Occipital lobe (tissue), 2 donors: ENCODE measurements around the gene SART3. TPM values are rescaled to one million over a fixed set of nuclear protein-coding genes. Genes with fewer than 3 reads are reported as not detected.
A peak's percentile ranks its signal among the peaks of the same experiment; 100 is the strongest.

ENCODE experiments used
- DNase-seq: peaks from one replicate; lab custom pipeline; 2025; lab: John Stamatoyannopoulos, UW
- total RNA-seq: library from RNA; depleted of rRNA; stranded (reverse); fragments of >200 nt; gene quantifications from one replicate; pipeline ENCODE4 v1.2.3, GENCODE V29; 2014

Gene SART3, protein sequence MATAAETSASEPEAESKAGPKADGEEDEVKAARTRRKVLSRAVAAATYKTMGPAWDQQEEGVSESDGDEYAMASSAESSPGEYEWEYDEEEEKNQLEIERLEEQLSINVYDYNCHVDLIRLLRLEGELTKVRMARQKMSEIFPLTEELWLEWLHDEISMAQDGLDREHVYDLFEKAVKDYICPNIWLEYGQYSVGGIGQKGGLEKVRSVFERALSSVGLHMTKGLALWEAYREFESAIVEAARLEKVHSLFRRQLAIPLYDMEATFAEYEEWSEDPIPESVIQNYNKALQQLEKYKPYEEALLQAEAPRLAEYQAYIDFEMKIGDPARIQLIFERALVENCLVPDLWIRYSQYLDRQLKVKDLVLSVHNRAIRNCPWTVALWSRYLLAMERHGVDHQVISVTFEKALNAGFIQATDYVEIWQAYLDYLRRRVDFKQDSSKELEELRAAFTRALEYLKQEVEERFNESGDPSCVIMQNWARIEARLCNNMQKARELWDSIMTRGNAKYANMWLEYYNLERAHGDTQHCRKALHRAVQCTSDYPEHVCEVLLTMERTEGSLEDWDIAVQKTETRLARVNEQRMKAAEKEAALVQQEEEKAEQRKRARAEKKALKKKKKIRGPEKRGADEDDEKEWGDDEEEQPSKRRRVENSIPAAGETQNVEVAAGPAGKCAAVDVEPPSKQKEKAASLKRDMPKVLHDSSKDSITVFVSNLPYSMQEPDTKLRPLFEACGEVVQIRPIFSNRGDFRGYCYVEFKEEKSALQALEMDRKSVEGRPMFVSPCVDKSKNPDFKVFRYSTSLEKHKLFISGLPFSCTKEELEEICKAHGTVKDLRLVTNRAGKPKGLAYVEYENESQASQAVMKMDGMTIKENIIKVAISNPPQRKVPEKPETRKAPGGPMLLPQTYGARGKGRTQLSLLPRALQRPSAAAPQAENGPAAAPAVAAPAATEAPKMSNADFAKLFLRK
- 66.0 TPM for total RNA-seq

DNA sequence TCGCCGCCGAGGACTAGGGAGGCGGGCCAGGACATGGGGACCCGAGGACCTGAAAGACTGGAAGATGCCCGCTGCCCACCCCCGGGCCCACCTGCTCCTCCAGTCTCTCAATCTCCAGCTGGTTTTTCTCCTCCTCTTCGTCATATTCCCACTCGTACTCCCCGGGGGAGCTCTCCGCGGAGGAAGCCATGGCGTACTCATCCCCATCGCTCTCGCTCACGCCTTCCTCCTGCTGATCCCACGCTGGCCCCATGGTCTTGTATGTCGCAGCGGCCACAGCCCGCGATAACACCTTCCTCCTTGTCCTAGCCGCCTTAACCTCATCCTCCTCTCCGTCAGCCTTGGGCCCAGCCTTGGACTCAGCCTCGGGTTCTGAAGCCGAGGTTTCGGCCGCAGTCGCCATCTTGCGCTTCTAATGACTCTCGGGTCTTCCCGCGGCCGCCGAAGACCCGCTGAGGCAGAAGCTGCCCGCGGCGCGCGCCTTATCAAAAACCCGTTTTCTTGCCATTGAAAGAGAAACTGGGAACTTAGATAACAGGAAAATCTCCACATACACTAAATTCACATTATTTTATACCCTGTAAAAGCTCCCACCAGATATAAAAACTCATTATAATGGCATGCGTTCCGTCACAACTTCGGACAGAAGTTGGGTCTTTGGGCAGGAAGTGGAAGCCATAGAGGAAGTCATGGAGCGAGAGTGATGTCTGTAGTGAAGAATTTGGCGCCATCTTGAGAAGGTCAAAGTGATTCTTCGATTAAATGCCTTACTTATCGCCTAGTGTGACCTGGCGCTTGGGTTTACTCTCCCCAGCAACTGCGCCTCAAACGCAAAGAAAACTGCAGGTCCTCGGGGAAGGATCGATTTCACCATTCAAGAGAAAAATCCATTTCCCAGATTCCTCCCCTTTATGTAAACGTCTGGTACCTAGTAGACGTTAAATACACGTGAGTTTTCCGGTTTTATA, at the start of gene SART3:
Gene SART3 (minus strand): TSS at position 422 of the 968 bp plus-strand sequence. CDS start 19 bp downstream, at position 403.
- DNase-seq, result peak; percentile 69

DNA sequence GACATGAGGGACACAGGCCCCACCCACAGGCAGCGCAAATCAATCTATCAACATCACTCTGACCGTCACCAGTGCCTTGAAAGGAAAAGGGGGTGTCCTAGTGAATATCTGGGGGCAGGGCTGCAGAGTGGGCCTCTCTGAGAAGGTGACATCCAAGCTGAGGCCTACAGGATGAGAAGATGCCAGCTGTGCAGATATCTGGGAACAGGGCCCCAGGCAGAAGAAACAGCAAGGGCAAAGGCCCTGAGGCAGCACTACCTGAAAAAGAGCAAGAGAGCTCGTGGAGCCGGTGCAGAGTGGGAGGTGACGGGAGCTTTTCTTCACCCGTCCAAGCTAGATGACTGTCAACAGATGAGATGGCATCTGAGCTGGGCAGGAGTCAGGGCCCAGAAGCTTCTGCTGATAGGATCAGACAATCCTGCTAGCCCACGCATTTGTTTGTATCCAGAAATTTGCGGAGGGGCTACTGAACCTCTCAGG, 49.4 kb upstream of the SART3 start:
- no peak for DNase-seq

DNA sequence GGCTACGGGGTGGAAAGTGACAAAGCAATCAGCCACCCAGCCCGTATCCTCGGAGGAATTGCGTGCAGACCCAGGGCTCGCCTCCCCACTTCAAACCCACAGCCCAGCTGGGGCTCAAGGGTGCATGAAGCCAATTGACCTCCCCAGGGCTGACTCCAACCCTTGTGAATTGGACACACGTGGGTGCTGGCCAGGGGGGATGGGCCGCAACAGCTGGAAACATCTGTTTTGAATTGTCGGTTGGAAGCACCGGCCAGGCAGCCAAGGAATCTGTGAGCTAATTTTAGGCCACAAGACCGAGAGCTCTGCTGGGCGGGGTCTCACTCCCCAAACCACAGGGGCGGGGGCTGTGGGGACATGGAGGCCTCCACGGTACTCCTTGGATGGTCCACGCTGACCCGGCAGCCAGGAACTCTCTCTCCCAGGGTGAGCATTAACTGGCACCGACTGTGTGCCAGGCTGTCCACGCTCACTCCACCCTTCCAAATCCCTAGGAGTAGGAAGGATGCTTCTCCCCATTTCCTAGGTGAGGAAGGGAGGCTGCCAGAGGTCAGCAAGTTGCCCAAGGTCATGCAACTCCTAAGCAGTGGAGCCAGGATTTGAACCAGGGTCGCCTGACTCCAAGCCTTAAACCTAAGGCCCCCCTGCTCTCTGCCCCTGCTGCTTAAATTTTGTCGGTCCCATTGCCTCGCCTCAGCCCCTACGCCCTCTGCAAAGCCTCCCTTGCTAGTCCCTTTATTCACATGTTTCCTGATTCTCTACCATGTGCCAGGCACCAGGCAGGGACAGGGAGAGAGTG, 48.8 kb upstream of the SART3 start:
- no peak for DNase-seq

DNA sequence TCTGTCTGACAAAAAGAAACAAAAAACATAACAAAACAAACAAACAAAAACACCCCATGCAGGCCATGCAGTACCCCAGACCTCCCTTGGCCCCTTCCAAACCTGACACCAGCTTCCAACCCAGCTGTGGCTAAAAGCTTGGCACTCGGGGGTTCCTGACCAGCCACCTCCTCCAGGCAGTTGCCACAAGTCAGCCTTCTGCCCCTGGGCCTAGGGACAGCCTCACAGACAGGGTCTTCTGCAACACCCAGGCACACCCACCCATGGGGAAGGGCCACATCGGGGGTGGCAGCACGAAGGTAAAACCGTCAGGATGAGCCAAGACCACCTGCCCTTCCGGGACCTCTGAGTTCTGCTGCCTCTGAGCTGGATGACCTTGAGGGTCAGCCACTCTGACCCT, 47.6 kb upstream of the SART3 start:
- no peak for DNase-seq

DNA sequence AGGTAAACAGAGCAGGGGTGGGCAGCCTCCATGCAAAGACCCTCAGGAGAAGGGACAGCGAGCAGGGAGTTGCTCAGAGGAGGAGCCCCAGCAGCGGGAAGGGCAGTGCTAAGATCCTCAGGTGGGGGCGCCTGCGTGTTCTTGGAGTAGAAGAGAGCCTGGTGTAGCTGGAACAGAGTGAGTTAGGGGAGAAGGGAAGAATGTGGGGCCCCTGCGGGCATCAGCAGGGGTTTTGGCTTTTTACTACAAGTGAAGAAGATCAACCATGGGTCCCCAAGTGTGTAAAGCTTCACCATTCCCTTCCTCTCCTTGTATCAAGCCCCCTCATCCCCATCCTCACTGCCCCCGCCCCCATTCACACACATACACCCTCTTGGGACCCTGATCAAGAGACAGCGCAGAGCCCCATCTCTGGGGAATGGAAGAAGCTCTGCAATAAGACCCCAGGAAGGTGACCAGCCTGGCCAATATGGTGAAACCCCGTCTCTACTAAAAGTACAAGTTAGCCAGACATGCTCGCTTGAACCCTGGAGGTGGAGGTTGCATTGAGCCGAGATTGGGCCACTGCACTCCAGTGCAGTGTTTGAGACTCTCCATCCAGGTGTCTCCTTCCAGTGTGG, 47.1 kb upstream of the SART3 start:
- DNase-seq, result no peak

- DNase-seq, result no peak
Measured at GRCh38 chr12:108606492-108606891, 45.5 kb upstream of the SART3 start.

GRCh38 chr12:108605690-108606406, 44.9 kb upstream of the SART3 start:
- no peak for DNase-seq

DNA sequence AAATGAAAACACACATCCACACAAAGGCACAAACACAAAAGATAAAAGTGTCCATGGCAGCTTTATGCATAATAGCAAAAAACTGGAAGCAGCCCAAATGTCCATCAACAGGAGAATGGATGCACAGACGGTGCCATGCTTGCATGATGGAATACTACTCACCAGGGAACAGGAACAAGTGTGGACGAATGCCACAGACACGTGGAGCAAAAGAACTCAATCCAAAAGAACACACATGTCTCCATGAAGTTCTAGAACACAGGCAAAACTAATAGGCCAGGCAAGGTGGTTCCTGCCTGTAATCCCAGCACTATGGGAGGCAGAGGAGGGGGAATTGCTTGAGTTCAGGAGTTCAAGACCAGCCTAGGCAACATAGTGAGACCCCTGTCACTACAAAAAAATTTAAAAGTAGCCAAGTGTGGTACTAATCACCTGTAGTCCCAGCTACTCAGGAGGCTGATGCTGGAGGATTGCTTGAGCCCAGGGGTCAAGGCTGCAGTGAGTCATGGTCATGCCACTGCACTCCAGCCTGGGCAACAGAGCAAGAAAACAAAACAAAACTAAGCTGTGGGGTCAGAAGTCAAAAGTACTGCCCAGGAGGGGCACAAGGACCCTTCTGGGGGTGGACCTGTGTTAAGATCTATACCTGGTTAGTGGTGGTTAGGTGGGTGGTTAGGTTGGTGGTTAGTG, 44.2 kb upstream of the SART3 start:
- DNase-seq, result no peak

DNA sequence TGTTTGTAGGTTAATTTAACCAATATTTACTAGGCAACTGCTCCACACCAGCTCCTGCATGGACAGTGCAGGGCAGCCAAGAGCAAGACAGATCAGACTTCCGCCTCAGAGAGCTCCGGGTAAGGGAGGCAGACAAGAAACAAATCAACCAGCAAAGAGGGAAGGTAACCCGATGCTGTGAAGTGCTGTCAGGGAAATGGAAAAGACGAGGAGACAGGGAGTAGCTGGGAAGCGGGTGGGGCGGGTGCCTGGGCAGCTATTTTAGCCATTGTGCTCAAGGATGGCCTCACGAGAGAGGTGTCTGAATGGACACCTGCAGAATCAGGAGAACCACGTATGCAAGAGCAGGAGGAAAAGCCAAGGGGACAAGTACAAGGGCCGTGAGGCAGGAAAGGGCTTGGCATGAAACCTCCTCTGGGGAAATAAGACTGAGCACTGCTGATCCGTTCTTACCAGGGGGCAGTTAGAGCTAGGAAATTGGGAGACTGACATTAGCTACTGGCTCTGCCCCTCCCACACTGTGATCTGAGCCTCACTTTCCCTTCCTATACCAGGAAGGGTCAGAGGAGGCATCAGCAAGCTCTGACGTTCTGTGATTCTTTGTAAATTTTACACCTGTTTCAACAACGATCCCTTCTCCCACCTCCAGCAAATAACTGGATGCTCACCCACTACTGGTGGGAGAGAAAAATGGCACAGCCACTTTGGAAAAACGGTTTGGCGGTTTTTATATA, 43.4 kb upstream of the SART3 start:
- DNase-seq, result no peak

- DNase-seq, result no peak
Measured at GRCh38 chr12:108603743-108604142, 42.8 kb upstream of the SART3 start.

GRCh38 chr12:108602976-108603704, 42.2 kb upstream of the SART3 start:
- no peak for DNase-seq

DNA sequence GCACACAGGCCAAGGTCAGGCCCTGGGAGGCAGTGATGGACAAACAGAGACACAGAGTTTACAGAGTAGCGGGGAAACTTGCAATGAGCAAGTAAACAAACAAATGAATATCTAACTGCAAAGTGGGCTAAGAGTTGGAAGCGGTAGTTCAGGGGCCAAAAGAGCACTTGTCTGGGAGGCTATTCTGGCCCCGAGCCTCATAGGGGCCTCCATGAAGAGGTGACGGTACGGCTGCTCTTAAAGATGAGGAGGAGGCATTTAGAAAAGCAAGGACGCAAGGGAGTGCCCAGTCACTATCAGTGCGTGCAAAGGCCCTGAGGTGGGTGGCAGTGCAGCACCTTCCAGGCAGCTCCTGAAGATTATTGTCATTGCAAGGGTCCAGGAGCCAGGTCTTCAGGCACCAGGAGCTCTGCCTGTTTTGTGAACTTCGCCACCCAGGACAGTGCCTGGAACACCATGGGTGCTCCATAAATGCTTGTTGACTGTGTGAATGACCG, 41.3 kb upstream of the SART3 start:
- no peak for DNase-seq

- no peak for DNase-seq
Measured at GRCh38 chr12:108600702-108601007, 39.7 kb upstream of the SART3 start.

DNA sequence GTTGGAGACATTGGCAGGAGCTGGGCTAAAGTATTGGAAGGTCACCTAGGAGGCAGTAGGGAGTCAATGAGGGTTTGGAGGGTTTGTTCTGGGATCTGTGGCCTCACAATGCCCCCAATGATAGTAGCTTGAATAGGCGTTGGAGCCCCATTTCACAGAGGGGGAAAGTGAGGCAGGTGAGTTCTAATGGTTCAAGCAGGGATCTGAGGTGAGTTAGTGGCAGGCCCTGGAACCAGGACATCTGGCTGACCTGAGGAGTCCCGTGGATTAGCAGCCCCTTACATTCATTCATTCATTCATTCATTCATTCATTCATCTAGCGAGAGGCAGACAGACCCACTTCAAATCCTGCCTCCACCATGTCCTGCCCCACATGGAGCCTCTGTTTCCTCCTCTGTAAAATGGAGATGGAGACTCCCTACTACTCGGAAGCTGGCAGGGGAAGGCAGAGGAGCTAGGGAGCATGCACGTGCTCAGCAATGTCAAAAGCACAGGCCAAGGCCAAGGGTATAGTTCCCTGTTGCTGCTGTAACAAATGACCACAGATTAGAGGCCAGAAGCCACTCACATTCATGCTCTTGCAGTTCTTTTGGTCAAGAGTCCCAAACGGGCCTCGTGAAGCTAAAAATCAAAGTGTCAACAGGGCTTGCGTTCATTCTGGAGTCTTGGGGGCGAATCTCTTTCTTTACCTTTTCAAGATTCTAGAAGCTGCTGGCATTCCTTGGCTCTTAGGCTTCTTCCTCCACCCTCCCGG, 39.2 kb upstream of the SART3 start:
- no peak for DNase-seq

GRCh38 chr12:108599541-108599940, 38.6 kb upstream of the SART3 start:
- DNase-seq, result no peak

- no peak for DNase-seq
Measured at GRCh38 chr12:108598553-108599250, 37.7 kb upstream of the SART3 start.
